Vagina (tissue), 2 donors: ENCODE measurements around the gene MOGAT3. TPM values are rescaled to one million over a fixed set of nuclear protein-coding genes. Genes with fewer than 3 reads are reported as not detected.

ENCODE experiments used
- DNase-seq, 2 donors: peaks; one replicate each; pipeline ENCODE4 v3.0.0-alpha.2; 2017; ENCODE audit errors: extremely low spot score in 2 of 2
- H3K27ac ChIP-seq: fragments of 200-600 bp; sonication (generic); one replicate; pipeline ENCODE4 v1.5.1; 2019
- H3K27me3 ChIP-seq: fragments of 200-600 bp; sonication (generic); one replicate; pipeline ENCODE4 v1.5.1; 2019
- H3K36me3 ChIP-seq, 2 donors: fragments of 200-600 bp; sonication (generic); one replicate each; pipeline ENCODE4 v1.5.1; 2017 to 2019
- H3K4me1 ChIP-seq: fragments of 200-600 bp; sonication (generic); one replicate; pipeline ENCODE4 v1.5.1; 2019
- H3K4me3 ChIP-seq, 2 donors: fragments of 200-600 bp; sonication (generic); 1 replicate in 1 of 2; 2 replicates in 1 of 2; pipeline ENCODE4 v1.5.1; 2016 to 2019
- H3K9me3 ChIP-seq: fragments of 200-600 bp; sonication (generic); one replicate; pipeline ENCODE4 v1.5.1; 2019
- POLR2A ChIP-seq, 2 donors: fragments of 450-650 bp; IDR thresholded peaks; one replicate each; pipeline ENCODE4 v1.6.1; 2017; ENCODE audit warnings: antibody characterized with exemption in 2 of 2, mild to moderate bottlenecking in 2 of 2, moderate library complexity in 2 of 2
- POLR2AphosphoS5 ChIP-seq, 2 donors: sonication (generic); formaldehyde crosslinking; IDR thresholded peaks; one replicate each; pipeline ENCODE4 v1.9.0; 2017; ENCODE audit warnings: antibody characterized with exemption in 2 of 2, mild to moderate bottlenecking in 2 of 2, low read depth in 1 of 2; ENCODE audit not compliant: insufficient read depth in 1 of 2
- intact Hi-C: fragments of 100-400 bp; cut with DNase I; formaldehyde crosslinking; loops from one replicate; pipeline ENCODE4 v1.15.1; 2023
- total RNA-seq: library from RNA; depleted of rRNA; stranded (reverse); fragments of >200 nt; gene quantifications from one replicate; pipeline ENCODE4 v1.2.3, GENCODE V29; 2016
- TF ChIP-seq, protein P1 (sequence below), 3 experiments: fragments of 450-650 bp in 2 of 3; fragments of 200-600 bp in 1 of 3; sonication (generic) in 1 of 3; IDR thresholded peaks; one replicate each; pipeline ENCODE4 v1.5.1; 2017 to 2019; ENCODE audit warnings: antibody characterized with exemption in 3 of 3, mild to moderate bottlenecking in 2 of 3, moderate library complexity in 2 of 3

The MOGAT3 gene
- total RNA-seq, 1 donor from 2014 or later = not detected

DNA sequence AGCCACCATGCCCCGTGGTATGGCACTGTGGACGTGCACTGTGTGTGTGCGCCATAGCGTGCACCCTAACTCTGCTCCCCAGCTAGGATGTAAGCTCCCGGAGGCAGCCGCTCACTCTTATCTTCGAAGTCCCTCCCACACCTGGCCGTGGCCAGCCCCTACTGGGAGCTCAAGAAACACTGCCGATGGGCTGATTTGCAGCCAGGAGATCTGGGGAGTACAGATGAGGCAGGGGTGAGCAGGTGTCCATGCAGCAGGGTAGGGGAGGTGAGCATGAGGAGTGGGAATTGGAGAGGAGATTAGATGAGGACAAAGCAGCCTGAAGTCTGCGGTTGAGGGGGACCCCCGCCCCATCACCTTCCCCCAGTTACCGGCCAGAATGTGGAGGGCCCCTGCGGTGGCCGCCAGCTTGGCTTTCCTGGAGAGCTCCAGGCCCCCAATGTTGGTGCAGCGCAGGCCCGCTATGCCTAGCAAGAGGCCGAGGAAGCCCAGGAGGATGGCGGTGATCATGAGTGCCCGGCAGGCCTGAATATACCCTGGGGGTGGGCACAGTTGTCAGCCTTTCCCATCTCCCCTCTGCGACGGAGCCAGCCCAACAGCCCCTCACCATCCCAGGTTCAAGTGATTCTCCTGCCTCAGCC is 33.2 kb upstream of the MOGAT3 start:
- Histone ChIP-seq H3K27ac (no peak overlapping the region), H3K27me3 (no peaks in the 10 kb centered on the region), H3K9me3 (no peaks in the 10 kb centered on the region), H3K4me3 (no peak overlapping the region), H3K4me1 (peaks cover 44% of the 10 kb centered on the region), H3K36me3 (no peaks in the 10 kb centered on the region)
- DNase-seq = no peak
- intact Hi-C loops = no loop called here
- TF ChIP-seq, protein P1, sequence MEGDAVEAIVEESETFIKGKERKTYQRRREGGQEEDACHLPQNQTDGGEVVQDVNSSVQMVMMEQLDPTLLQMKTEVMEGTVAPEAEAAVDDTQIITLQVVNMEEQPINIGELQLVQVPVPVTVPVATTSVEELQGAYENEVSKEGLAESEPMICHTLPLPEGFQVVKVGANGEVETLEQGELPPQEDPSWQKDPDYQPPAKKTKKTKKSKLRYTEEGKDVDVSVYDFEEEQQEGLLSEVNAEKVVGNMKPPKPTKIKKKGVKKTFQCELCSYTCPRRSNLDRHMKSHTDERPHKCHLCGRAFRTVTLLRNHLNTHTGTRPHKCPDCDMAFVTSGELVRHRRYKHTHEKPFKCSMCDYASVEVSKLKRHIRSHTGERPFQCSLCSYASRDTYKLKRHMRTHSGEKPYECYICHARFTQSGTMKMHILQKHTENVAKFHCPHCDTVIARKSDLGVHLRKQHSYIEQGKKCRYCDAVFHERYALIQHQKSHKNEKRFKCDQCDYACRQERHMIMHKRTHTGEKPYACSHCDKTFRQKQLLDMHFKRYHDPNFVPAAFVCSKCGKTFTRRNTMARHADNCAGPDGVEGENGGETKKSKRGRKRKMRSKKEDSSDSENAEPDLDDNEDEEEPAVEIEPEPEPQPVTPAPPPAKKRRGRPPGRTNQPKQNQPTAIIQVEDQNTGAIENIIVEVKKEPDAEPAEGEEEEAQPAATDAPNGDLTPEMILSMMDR (IDR thresholded peaks at IDR 0.05) = no peak
- no peak for TF ChIP-seq POLR2A (IDR thresholded peaks at IDR 0.05)
- no peak for TF ChIP-seq POLR2AphosphoS5 (IDR thresholded peaks at IDR 0.05; ENCODE audit: insufficient read depth in 1 of 2, low read depth in 1 of 2)

DNA sequence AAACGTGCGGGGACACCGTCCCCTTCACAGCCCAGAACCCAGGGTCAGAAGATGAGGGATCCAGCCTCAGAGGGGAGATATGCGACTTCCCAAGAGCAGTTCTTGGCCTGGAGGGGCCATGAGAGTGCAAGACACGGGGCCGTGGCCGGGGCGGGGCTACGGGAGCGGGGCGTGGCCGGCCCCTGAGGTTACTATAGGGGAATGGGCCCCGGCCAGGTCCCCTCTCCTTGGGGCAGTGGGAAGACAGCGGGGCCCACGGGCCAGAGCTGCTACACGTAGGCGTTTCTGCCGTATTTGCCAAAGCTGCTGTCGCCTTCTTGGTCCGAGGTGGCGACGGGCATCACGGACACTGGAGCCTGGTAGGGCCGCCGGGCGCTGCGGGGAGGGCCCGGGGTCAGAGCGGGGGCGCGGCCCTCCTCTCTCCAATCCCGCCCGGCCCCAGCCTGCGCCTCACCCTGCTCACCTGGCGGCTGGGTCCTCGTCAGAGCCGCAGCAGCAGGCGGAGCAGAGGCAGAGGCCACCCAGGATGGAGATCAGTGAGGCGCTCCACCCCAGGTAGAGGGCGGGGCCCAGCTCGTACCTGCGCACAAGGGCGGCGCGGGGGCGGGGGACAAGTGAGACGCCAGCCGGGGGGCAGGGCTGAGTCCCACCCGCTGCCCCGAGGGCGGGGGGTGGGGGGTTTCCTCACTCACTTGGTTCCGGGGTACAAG is 31.5 kb upstream of the MOGAT3 start:
- peaks cover 27% of the 10 kb centered on the region for H3K4me1 ChIP-seq
- H3K27ac ChIP-seq = peak overlapping the region; percentile 2
- peak overlapping the region; percentile 18 to 28 for H3K4me3 ChIP-seq
- intact Hi-C loops = no loop called here
- peaks cover 0 to 1% of the 10 kb centered on the region in 2 donors for H3K36me3 ChIP-seq
- DNase-seq = no peak
- H3K27me3 ChIP-seq = no peaks in the 10 kb centered on the region
- TF ChIP-seq POLR2A (IDR thresholded peaks at IDR 0.05) (no peak), POLR2AphosphoS5 (IDR thresholded peaks at IDR 0.05; ENCODE audit: insufficient read depth in 1 of 2, low read depth in 1 of 2) (peak in 1 of 2 donors; percentile 52)
- TF ChIP-seq, protein P1 (IDR thresholded peaks at IDR 0.05) = no peak
- no peaks in the 10 kb centered on the region for H3K9me3 ChIP-seq

DNA sequence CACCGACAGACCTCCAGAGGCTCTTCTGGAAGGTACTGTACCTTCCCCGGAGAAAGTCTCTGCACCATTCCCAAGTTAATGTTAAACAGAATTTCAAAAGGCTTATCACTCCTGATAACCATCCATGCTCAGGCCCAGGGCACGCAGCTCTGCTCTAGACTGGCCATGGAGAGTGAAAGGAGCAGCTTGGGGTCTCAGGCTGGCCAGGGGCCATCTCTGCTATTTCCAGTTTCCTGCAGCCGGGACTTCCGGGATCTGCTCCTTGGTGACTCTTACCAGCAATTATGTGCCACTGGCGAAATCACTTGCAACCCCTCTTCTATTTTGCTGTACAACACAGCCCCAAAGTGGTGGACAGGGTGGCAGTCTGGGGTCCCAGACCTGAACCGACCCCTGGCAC is 30.8 kb upstream of the MOGAT3 start:
- H3K4me1 ChIP-seq = peaks cover 21% of the 10 kb centered on the region
- intact Hi-C loops = no loop called here
- no peak for DNase-seq
- H3K36me3 ChIP-seq = peaks cover 0 to 8% of the 10 kb centered on the region in 2 donors
- no peaks in the 10 kb centered on the region for H3K27me3 ChIP-seq
- H3K27ac ChIP-seq = peak overlapping the region; percentile 2
- H3K4me3 ChIP-seq = peak overlapping the region in 1 of 2 donors; percentile 28
- no peaks in the 10 kb centered on the region for H3K9me3 ChIP-seq
- TF ChIP-seq POLR2A (IDR thresholded peaks at IDR 0.05) (no peak), POLR2AphosphoS5 (IDR thresholded peaks at IDR 0.05; ENCODE audit: insufficient read depth in 1 of 2, low read depth in 1 of 2) (no peak)
- TF ChIP-seq, protein P1 (IDR thresholded peaks at IDR 0.05) = no peak

DNA sequence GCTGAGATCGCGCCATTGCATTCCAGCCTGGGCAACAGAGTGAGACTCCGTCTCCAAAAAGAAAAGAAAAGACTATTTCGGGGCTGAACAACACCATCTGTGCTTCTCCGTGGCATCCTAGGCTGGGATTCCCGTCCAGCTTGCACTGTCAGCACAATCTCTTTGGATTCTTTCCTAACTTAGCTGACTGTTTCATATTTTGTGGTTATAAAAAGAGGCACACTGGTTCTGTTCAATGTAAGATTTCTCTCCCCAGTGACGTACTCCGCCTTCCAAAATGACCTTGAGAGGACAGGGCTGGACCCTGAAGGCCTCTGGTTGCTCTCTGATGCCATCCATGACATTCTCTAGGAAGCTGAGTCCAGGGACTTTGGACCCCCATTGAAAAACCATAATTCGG is 25.9 kb upstream of the MOGAT3 start:
- H3K27ac ChIP-seq = no peak overlapping the region
- H3K4me1 ChIP-seq = peaks cover 3% of the 10 kb centered on the region
- DNase-seq = no peak
- intact Hi-C loops = no loop called here
- no peaks in the 10 kb centered on the region for H3K27me3 ChIP-seq
- peaks cover 0 to 48% of the 10 kb centered on the region in 2 donors for H3K36me3 ChIP-seq
- H3K4me3 ChIP-seq = no peak overlapping the region
- no peaks in the 10 kb centered on the region for H3K9me3 ChIP-seq
- TF ChIP-seq POLR2A (IDR thresholded peaks at IDR 0.05) (no peak), POLR2AphosphoS5 (IDR thresholded peaks at IDR 0.05; ENCODE audit: insufficient read depth in 1 of 2, low read depth in 1 of 2) (no peak)
- TF ChIP-seq, protein P1 (IDR thresholded peaks at IDR 0.05) = no peak

DNA sequence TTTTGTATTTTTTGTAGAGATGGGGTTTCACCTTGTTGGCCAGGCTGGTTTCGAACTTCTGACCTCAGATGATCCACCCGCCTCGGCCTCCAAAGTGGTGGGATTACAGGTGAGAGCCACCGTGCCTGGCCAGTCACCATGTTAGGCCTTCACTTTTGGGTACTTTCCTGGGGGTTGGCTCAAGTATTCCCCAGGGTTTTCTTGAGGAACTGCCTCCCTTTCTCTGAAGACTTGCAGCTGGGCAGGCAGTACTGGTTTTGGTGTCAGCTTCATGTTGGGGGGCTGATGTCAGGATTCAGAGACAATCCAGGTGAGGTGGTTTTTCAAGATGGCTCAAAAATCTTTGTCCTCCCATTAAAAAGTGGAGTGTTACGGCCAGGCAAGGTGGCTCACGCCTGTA is 24.8 kb upstream of the MOGAT3 start:
- Histone ChIP-seq H3K36me3 (peaks cover 0 to 48% of the 10 kb centered on the region in 2 donors), H3K9me3 (no peaks in the 10 kb centered on the region), H3K27ac (no peak overlapping the region), H3K4me1 (peaks cover 2% of the 10 kb centered on the region), H3K27me3 (no peaks in the 10 kb centered on the region), H3K4me3 (no peak overlapping the region)
- intact Hi-C loops = no loop called here
- TF ChIP-seq POLR2AphosphoS5 (IDR thresholded peaks at IDR 0.05; ENCODE audit: insufficient read depth in 1 of 2, low read depth in 1 of 2) = no peak
- TF ChIP-seq POLR2A (IDR thresholded peaks at IDR 0.05) = no peak
- TF ChIP-seq, protein P1 (IDR thresholded peaks at IDR 0.05) = no peak
- no peak for DNase-seq
